GM12878 (cell line): ENCODE data around the gene NUTM1. TPM values are rescaled to one million over a fixed set of nuclear protein-coding genes. Genes with fewer than 3 reads are reported as not detected.

ENCODE experiments used
- ATAC-seq: fragments of 200-7000 bp; cut with Tn5 transposase; 3 replicates; pipeline ENCODE4 v1.9.1; 2020; ENCODE audit warnings: mild to moderate bottlenecking, moderate library complexity
- BruUV-seq: library from RNA; stranded (reverse); fragments of 400-500 nt; replicated peaks from 2 replicates; lab custom pipeline; 2021; lab: Mats Ljungman, UMichigan
- CTCF ChIA-PET: fragments of 300-600 bp; sonication (Branson Sonifier 250); formaldehyde crosslinking; extraction: SDS; loops from one replicate; lab custom pipeline; 2021; ENCODE audit warnings: inconsistent platforms; lab: Yijun Ruan, JAX
- POLR2A ChIA-PET: fragments of 350-600 bp; formaldehyde crosslinking; extraction: SDS; loops from one replicate; lab custom pipeline; 2021; ENCODE audit warnings: inconsistent platforms; lab: Charles Lee
- RAD21 ChIA-PET: fragments of 300-600 bp; sonication (Branson Sonifier 250); formaldehyde crosslinking; loops from one replicate; lab custom pipeline; 2023; ENCODE audit warnings: antibody characterized with exemption; ENCODE audit not compliant: unreplicated experiment; lab: Charles Lee
- SMC1A ChIA-PET: fragments of 300-600 bp; sonication (Branson Sonifier 250); formaldehyde crosslinking; loops from one replicate; lab custom pipeline; 2023; ENCODE audit not compliant: unreplicated experiment, uncharacterized antibody; lab: Charles Lee
- DNase-seq: peaks from one replicate; pipeline ENCODE4 v3.0.0-alpha.2; 2011; ENCODE audit warnings: low read depth, low spot score
- FAIRE-seq: peaks from 3 replicates; lab custom pipeline; 2011; peaks lifted over from hg19 to GRCh38; lab: Jason Lieb, UNC
- H2AFZ ChIP-seq: 2 replicates; pipeline ENCODE4 v1.6.0; 2011; ENCODE audit warnings: low read depth, low read length, control low read depth; ENCODE audit not compliant: control insufficient read depth
- H3K27ac ChIP-seq: 2 replicates; pipeline ENCODE4 v1.5.1; 2011; ENCODE audit warnings: control low read depth; ENCODE audit not compliant: control insufficient read depth, insufficient read depth
- H3K27me3 ChIP-seq, 2 experiments: replicated peaks in 1 of 2; 2 replicates each; pipeline versions ENCODE4 v1.6.0 to v1.6.1; 2011; ENCODE audit warnings: low read length in 1 of 2; ENCODE audit not compliant: control insufficient read depth in 2 of 2, insufficient read depth in 2 of 2
- H3K36me3 ChIP-seq, 2 experiments: 2 replicates each; pipeline ENCODE4 v1.5.1; 2011; ENCODE audit warnings: low read length in 1 of 2; ENCODE audit not compliant: control insufficient read depth in 2 of 2, insufficient read depth in 2 of 2
- H3K4me1 ChIP-seq: 2 replicates; pipeline ENCODE4 v1.6.1; 2011; ENCODE audit warnings: mild to moderate bottlenecking, low read length, moderate library complexity, mixed read lengths; ENCODE audit not compliant: control insufficient read depth, insufficient read depth
- H3K4me2 ChIP-seq: 2 replicates; pipeline ENCODE4 v1.6.0; 2011; ENCODE audit warnings: control low read depth; ENCODE audit not compliant: control insufficient read depth, insufficient read depth
- H3K4me3 ChIP-seq: fragments of 200-600 bp; sonication (generic); 2 replicates; pipeline ENCODE4 v1.5.1; 2016
- H3K79me2 ChIP-seq: 2 replicates; pipeline ENCODE4 v1.6.0; 2011; ENCODE audit warnings: low read length; ENCODE audit not compliant: control insufficient read depth, insufficient read depth
- H3K9ac ChIP-seq: 2 replicates; pipeline ENCODE4 v1.8.0; 2011; ENCODE audit warnings: low read length, control low read depth, mixed read lengths; ENCODE audit not compliant: control insufficient read depth, insufficient read depth
- H3K9me3 ChIP-seq: replicated peaks from 3 replicates; pipeline ENCODE4 v1.5.1; 2011; ENCODE audit warnings: mild to moderate bottlenecking, low read length; ENCODE audit not compliant: control insufficient read depth, insufficient read depth
- H4K20me1 ChIP-seq: 2 replicates; pipeline ENCODE4 v1.6.0; 2011; ENCODE audit not compliant: control insufficient read depth, insufficient read depth
- ATF2 ChIP-seq: IDR thresholded peaks from 2 replicates; pipeline ENCODE4 v1.6.1; 2012; ENCODE audit warnings: low read length, inconsistent platforms
- ATF7 ChIP-seq: fragments of 450-650 bp; IDR thresholded peaks from 2 replicates; pipeline ENCODE4 v1.6.1; 2016; ENCODE audit warnings: low read depth, mild to moderate bottlenecking
- CBX3 ChIP-seq: fragments of 200-600 bp; sonication (generic); IDR thresholded peaks from 2 replicates; pipeline ENCODE4 v1.6.1; 2016; ENCODE audit warnings: low read depth, borderline replicate concordance
- MEF2B ChIP-seq: fragments of 450-650 bp; IDR thresholded peaks from 2 replicates; pipeline ENCODE4 v1.6.1; 2018; ENCODE audit warnings: mild to moderate bottlenecking, moderate library complexity; ENCODE audit not compliant: partially characterized antibody, poor library complexity, severe bottlenecking
- MTA2 ChIP-seq: fragments of 450-650 bp; IDR thresholded peaks from 2 replicates; pipeline ENCODE4 v1.6.1; 2016; ENCODE audit warnings: low read depth, mild to moderate bottlenecking, moderate library complexity
- MXI1 ChIP-seq: fragments of 150-350 bp; IDR thresholded peaks from 2 replicates; pipeline ENCODE4 v1.6.1; 2011; ENCODE audit warnings: low read depth, mild to moderate bottlenecking, inconsistent platforms, low read length, improper control_type of control experiment
- MYB ChIP-seq: fragments of 150-350 bp; IDR thresholded peaks from 2 replicates; pipeline ENCODE4 v1.6.1; 2014; ENCODE audit warnings: mild to moderate bottlenecking, low read depth, low read length, borderline replicate concordance
- NKRF ChIP-seq: fragments of 450-650 bp; conservative IDR thresholded peaks from 2 replicates; pipeline ENCODE4 v1.6.1; 2017; ENCODE audit warnings: mild to moderate bottlenecking, moderate library complexity
- POLR2AphosphoS5 ChIP-seq: IDR thresholded peaks from 2 replicates; pipeline ENCODE4 v1.6.1; 2011; ENCODE audit warnings: mild to moderate bottlenecking, low read length, inconsistent platforms
- RELB ChIP-seq: fragments of 450-650 bp; IDR thresholded peaks from 2 replicates; pipeline ENCODE4 v1.6.1; 2017; ENCODE audit warnings: low read depth, mild to moderate bottlenecking, moderate library complexity
- RFX5 ChIP-seq: IDR thresholded peaks from 2 replicates; pipeline ENCODE4 v1.6.1; 2011; ENCODE audit warnings: low read depth, low read length, improper control_type of control experiment
- RUNX3 ChIP-seq: IDR thresholded peaks from 2 replicates; pipeline ENCODE4 v1.6.1; 2012; ENCODE audit warnings: low read length, inconsistent platforms
- SMAD5 ChIP-seq: IDR thresholded peaks from 2 replicates; pipeline ENCODE4 v1.6.1; 2016; ENCODE audit warnings: antibody characterized with exemption, low read depth
- ZNF207 ChIP-seq: fragments of 450-650 bp; IDR thresholded peaks from 2 replicates; pipeline ENCODE4 v1.6.1; 2014; ENCODE audit warnings: antibody characterized with exemption, mild to moderate bottlenecking, borderline replicate concordance
- ZNF217 ChIP-seq: fragments of 450-650 bp; IDR thresholded peaks from 2 replicates; pipeline ENCODE4 v1.6.1; 2017; ENCODE audit warnings: antibody characterized with exemption, mild to moderate bottlenecking
- ZNF622 ChIP-seq: fragments of 450-650 bp; IDR thresholded peaks from 2 replicates; pipeline ENCODE4 v1.6.1; 2017; ENCODE audit warnings: mild to moderate bottlenecking, inconsistent platforms
- ZZZ3 ChIP-seq: IDR thresholded peaks from 2 replicates; pipeline ENCODE4 v1.6.1; 2011; ENCODE audit warnings: low read depth; ENCODE audit not compliant: control insufficient read depth, insufficient read length
- WGBS: methylation state at CpG from one replicate; pipeline ENCODE4 v1.1.6; 2016; ENCODE audit warnings: low lambda C conversion rate; ENCODE audit not compliant: insufficient replicate concordance, insufficient coverage; ENCODE audit errors: missing lambda C conversion rate; 5-methylcytosine and 5-hydroxymethylcytosine counted together
- in situ Hi-C: fragments of 300-500 bp; cut with MboI; formaldehyde crosslinking; loops from 9 replicates; pipeline ENCODE4 v1.14.3; 2018; ENCODE audit warnings: mixed read lengths
- intact Hi-C: fragments of 100-400 bp; cut with micrococcal nuclease; formaldehyde crosslinking; loops from one replicate; pipeline ENCODE4 v1.14.2; 2022; ENCODE audit not compliant: unreplicated experiment
- polyA plus RNA-seq, 11 experiments: library from polyadenylated mRNA; depleted of rRNA in 4 of 11; unstranded in 6 of 11; stranded (reverse) in 5 of 11; fragments of >200 nt; fragmentation: Nextera tagmentation in 4 of 11; fragmentation: Illumina TruSeq in 1 of 11; extraction: Ambion mirVana in 4 of 11; extraction: Trizol in 1 of 11; gene quantifications; 1 replicate in 1 of 11; 2 replicates in 10 of 11; pipeline versions ENCODE4 v1.2.1 to v1.2.3, GENCODE V29; 2011 to 2016; ENCODE audit warnings: inconsistent platforms in 2 of 11, missing spikeins in 2 of 11, low read depth in 1 of 11
- total RNA-seq, 4 experiments: library from RNA; depleted of rRNA in 3 of 4; stranded (reverse); fragments of >200 nt in 3 of 4; fragmentation: Illumina TruSeq in 1 of 4; extraction: Trizol in 1 of 4; gene quantifications; 2 replicates each; pipeline versions ENCODE4 v1.2.1 to v1.2.3, GENCODE V29; 2013 to 2021

NUTM1 gene
- total and polyA plus RNA-seq, 10 of the 15 experiments (the other 5 are each of a cell fraction or from before 2014, with no cell fraction given): under 0.01 to 0.05 TPM; not detected in 8

GRCh38 chr15:34318277-34319079 is 24.6 kb upstream of the NUTM1 start:
- no peak for FAIRE-seq
- H3K4me3 ChIP-seq: peak overlapping the region; percentile 68
- in situ Hi-C loops: no loop called here
- no peak for TF ChIP-seq ZNF207
- TF ChIP-seq MTA2: 0 out of 2 replicates have a peak, but pooled peaks have one; percentile 6
- no peak for TF ChIP-seq CBX3
- TF ChIP-seq ZNF622: no peak
- TF ChIP-seq ATF7: peak; percentile 44; the same call in 1 of the 2 replicates
- TF ChIP-seq POLR2AphosphoS5: peak; percentile 70
- no peak for TF ChIP-seq ZNF217
- TF ChIP-seq MEF2B: peak; percentile 48
- TF ChIP-seq NKRF: peak; percentile 41; the same call in 1 of the 2 replicates
- TF ChIP-seq MXI1: peak; percentile 25
- TF ChIP-seq ATF2: no peak
- TF ChIP-seq RUNX3: peak; percentile 78
- TF ChIP-seq ZZZ3: no peak
- TF ChIP-seq RELB: peak; percentile 74
- TF ChIP-seq SMAD5: no peak
- no peak for TF ChIP-seq RFX5
- TF ChIP-seq MYB: no peak

More at GRCh38 chr15:34318277-34319079, 24.6 kb upstream of the NUTM1 start:
- ATAC-seq (peak; percentile 84), DNase-seq (no peak)
- ChIA-PET POLR2A (interaction anchor here (0.6 to 6.1 kb wide), 5 partner anchors 11 to 245 kb away, joined by 3 to 60 read pairs (median 12); partner anchors contain the start of gene SLC12A6), SMC1A (interaction anchor here (0.6 to 6.6 kb wide), 11 partner anchors 10 to 96 kb away, joined by 3 to 107 read pairs (median 4); partner anchors contain the start of genes LPCAT4, NOP10 and NUTM1), CTCF (interaction anchor here (0.6 to 4.6 kb wide), 11 partner anchors 7 to 269 kb away, joined by 3 to 26 read pairs (median 6); partner anchors contain the start of genes KATNBL1, LPCAT4, NOP10 and NUTM1), RAD21 (interaction anchor here (0.9 to 4.0 kb wide), 10 partner anchors 9 to 269 kb away, joined by 3 to 55 read pairs (median 6); partner anchors contain the start of genes LPCAT4 and SLC12A6)
- Histone ChIP-seq H4K20me1 (no peaks in the 10 kb centered on the region), H3K79me2 (peaks cover 88% of the 10 kb centered on the region), H2AFZ (peak overlapping the region; percentile 82), H3K27ac (peak overlapping the region; percentile 90), H3K27me3 (no peaks in the 10 kb centered on the region), H3K9me3 (no peaks in the 10 kb centered on the region; the same call in 1 of the 3 replicates), H3K36me3 (peaks cover 0 to 7% of the 10 kb centered on the region in 2 experiments; a peak in 1 of 4 replicates), H3K4me1 (peaks cover 16% of the 10 kb centered on the region), H3K4me2 (peak overlapping the region; percentile 86), H3K9ac (peak overlapping the region; percentile 85)
- TSS peak; percentile 70 for BruUV-seq
- WGBS: 15% methylated on average over 10 of the region's 10 CpGs
- intact Hi-C loops: no loop called here
